Cerebellar nuclear complex (tissue), 1 donor: ENCODE measurements around the gene STMN3.
A peak's percentile ranks its signal among the peaks of the same experiment; 100 is the strongest.

Experiments used
- DNase-seq, 2 experiments: peaks; one replicate each; lab custom pipeline; 2025; lab: John Stamatoyannopoulos, UW

The STMN3 gene

DNA sequence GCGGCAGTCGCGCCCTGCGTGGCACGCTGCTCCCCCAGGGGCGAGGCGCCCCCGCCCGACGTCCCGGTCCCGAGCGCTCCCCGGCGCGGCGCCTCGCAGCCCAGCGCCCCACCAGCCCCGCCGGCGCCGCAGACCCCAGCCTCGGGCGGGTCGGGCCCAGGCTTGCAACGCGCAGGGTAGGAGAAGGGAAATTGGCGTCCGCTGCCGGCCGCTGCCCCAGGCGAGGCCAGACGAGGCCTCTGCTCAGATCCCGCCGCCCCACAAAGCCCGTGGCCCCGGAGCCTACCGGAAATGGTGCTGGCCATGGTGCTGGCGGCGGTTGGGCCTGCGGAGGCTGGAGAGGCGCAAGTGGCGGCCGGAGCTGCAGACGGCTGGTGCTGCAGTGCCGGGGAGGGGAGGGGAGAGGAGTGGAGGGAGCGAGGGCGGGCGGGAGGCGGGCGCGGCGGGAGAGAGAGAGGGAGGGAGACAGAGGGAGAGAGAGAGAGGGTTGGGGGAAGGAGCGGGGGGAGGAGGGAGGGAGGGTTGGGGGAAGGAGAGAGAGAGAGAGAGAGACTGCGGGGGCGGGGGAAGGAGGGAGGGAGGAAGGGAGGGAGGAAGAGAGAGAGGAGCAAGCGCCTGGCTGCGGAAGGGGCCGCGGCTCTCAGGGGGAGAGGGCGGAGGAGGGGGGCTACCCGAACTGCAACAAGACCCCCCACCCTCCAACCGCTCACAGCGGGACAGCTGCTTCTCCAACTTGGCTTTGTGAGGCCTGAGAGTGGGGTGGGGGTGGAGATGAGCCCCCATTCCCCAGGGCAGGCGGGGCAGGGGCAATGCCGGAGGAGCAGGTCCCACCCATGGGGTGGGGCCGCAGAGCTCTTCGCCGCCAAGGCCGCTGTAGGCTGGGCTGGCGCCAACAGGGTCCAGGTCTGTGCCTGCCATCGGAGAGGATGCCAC, at the start of gene STMN3:
Gene STMN3 (minus strand): TSS at position 384 of the 933 bp plus-strand sequence. CDS start 79 bp downstream, at position 305.
- peak; percentile 59 to 61 for DNase-seq

DNA sequence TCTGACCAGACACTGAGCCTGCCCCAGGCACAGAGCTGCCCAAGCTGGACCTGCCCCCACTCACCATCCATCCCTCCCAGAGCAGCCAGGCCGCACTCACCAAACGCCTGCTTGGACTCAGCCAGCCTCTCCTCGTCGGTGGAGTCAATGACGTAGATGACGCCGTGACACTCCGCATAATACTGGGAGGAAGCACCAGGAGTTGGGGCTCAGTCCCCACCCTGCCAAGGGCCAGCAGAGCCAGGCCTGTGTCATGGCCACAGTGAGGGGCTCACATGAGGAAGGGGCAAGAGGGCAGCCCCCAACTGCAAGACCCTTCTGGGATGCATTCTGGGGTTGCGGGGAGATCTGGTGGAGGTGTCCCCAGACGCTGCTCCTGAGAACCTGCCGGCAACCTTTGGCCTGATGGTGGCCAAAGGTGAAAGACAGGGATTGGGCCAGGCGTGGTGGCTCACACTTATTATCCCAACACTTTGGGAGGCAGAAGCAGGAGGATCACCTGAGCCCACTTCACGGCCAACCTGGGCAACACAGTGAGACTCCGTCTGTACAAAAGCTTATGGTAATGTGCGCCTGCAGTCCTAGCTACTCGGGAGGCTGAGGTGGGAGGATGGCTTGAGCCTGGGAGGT, 48.9 kb upstream of the STMN3 start:
- DNase-seq: no peak

DNA sequence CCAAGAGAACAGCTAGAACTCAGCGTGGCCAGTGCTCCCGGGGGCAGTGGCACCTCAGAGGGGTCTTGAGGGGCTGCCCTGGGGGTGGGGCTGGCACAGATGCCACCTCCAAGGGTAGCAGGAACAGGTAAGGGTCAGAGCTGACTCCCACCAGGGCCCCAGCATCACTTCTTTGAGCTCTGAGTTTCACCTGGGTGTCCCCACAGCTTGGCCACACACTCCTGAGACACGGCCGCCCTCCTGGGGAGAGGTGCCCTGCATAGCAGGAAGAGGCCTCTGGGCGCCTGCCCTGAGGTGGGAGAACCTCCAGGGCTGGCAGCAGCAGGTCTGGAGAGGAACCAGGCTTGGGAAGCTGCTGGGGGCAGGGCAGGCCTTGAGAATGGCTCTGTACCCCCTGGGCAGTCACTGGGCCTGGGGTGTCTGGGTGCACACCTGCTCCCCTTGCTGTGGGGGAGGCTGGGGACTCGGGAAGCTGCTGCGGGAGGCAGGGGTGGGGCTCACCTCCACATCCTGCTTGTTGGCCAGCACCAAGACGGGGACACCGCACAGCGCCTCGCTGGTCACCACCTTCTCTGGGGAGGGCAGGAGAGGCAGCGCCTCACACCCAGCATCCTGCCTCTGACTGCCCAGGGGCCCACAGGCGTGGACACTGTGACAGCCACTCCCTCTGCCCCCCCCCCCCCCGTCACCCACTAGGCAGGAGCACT, 48.3 kb upstream of the STMN3 start:
- DNase-seq: no peak

DNA sequence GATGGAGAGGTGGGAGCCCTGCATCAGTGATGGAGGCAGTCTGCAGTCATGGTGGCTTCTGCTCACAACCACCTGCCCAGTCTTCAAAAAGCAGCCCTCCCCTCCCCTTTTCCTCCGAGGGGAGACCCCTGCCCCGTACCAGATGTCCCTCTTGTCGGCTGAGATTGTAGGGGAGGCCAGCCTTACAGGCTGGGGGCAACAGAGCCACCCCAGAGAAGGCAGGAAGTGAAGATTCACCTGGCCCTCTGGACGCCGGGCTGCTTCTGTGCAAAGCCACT, 47.8 kb upstream of the STMN3 start:
- DNase-seq: no peak

DNA sequence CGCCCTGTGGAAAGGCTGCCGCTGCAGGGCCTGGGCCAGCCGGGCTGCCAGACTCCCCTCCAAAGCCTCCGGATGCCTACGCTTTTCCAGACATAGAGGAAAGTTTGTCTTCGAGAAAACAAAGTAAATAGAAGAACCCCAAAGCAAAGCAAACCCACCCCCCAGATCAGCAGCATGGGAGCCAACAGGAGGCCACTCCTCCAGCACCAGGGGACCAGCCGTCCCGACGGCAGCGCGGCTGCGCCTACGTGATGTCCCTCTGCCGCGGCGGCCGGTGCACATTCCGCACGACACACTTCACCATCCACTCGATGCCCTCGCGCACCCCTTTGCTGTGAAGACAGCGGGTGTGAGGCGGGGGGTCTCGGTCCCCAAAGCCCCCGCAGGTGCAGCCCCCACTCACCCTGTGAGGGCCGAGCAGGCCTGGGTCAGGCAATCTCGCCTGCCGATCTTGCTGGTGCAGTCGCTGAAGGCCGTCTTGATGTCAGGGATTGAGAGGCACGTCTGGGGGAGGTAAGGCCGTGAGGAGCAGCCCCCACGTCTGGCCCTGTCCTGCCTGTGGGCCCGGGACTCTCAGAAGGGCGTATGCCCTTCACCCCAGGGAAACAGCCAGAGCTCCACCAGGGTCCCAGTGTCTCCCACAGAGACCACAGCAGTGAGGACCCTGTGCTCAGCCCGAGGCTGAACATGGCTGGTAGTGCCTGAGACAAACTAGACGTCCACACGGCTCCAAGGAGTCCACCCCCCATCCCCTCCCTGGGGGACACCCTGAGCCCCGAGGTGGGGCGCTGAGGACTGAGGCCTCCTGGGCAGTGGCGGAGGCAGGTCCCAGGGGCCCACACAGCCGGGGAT, 47.2 kb upstream of the STMN3 start:
- no peak for DNase-seq

DNA sequence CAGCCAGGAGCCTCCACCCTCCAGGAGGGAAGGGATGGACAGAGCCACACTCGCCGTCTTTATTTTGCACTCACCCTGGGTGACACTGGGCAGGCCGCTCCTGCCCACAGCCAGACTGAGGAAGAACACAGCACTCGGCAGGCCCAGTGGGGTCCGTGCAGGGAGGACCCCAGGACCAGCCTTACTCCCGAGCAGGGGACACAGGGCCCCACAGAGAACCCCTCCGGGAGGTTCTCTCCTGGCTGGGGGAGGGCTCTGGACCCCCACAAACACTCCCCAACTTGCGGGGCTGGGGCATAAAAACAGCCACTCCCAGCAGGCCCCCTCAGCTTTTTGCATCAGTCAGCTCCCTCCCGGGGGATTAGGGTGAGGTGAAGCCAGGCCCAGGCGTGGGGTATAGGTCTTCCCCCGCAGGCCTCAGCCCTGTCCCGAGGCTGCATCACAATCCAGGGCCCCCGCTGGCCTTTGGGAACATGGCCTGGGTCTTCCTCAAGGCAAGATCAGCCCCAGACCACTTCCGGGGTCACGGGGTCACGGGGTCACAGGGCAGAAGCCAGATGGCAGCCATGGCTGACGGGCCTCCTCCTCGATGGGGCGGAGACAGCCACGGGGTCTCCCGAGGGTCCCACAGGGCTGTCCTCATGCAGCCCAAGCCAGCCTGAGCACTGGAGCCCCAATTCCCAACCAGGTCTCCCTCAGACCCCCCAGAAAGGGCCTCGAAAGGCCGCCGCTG, 46.4 kb upstream of the STMN3 start:
- no peak for DNase-seq

DNA sequence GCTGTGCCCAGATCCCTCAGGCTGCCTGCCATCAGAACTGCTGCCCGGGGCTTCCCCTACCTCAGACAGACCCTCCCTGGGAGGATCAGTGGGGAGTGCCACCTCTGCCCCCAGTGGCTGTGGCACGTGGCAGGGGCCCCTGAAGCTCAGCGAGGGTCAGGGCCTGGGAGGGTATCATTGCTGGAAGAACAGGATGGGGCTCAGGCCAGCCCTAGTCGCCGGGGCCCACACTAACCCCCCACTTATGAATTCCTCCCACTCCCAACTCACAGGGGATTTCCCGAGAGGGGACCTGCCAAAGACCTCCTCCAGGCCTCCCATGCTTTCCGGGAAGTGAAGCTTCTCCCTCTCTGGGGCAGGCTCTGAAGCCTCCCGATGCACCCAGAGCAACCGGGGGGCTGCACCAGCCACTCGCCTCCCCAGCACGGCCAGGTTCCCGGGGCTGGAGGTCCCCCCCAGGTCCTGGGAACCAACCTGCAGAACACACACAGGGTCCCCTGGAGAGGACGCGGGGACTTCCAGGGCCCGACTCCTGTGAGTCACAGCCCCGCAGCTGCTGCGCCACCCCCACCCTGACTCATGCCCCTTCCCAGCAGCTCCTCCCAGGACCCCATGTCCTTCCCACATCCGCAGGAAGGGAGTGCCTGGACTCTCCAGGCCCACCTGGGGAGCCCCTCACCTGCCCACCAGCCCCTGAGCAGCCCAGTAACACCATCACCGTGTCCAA, 45.7 kb upstream of the STMN3 start:
- DNase-seq: no peak

DNA sequence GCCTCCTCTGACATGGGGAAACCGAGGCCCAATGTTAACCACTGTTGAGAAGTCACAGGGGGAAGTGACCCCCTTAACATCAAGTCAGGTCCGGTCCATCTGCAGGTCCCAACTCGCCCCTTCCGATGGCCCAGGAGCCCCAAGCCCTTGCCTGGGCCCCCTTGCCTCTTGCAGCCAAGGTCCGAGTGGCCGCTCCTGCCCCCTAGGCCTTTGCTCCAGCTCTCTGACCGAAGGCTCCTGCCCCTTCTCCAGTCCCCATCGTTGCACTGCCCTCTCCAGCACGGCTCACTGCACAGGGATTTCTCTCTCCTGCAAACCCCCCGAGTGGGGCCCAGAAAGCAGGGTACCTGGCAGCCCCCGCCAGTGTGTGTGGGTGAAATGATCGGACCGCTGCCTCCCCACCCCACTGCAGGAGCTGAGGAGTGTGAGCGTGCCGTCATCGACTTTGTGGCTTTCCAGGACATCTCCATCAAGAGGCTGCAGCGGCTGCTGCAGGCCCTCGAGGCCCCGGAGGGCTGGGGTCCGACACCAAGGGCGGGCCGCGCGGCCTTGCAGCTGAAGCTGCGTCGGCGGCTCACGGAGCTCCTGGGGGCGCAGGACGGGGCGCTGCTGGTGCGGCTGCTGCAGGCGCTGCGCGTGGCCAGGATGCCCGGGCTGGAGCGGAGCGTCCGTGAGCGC, 44.8 kb upstream of the STMN3 start:
- no peak for DNase-seq

DNA sequence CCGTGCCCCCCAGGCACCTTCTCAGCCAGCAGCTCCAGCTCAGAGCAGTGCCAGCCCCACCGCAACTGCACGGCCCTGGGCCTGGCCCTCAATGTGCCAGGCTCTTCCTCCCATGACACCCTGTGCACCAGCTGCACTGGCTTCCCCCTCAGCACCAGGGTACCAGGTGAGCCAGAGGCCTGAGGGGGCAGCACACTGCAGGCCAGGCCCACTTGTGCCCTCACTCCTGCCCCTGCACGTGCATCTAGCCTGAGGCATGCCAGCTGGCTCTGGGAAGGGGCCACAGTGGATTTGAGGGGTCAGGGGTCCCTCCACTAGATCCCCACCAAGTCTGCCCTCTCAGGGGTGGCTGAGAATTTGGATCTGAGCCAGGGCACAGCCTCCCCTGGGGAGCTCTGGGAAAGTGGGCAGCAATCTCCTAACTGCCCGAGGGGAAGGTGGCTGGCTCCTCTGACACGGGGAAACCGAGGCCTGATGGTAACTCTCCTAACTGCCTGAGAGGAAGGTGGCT, 44.2 kb upstream of the STMN3 start:
- no peak for DNase-seq

DNA sequence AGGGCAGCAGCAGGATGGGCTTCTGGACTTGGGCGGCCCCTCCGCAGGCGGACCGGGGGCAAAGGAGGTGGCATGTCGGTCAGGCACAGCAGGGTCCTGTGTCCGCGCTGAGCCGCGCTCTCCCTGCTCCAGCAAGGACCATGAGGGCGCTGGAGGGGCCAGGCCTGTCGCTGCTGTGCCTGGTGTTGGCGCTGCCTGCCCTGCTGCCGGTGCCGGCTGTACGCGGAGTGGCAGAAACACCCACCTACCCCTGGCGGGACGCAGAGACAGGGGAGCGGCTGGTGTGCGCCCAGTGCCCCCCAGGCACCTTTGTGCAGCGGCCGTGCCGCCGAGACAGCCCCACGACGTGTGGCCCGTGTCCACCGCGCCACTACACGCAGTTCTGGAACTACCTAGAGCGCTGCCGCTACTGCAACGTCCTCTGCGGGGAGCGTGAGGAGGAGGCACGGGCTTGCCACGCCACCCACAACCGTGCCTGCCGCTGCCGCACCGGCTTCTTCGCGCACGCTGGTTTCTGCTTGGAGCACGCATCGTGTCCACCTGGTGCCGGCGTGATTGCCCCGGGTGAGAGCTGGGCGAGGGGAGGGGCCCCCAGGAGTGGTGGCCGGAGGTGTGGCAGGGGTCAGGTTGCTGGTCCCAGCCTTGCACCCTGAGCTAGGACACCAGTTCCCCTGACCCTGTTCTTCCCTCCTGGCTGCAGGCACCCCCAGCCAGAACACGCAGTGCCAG, 43.6 kb upstream of the STMN3 start, which contains the start of gene TNFRSF6B:
Gene TNFRSF6B (plus strand): TSS at position 25 of the 729 bp plus-strand sequence. CDS start 116 bp downstream, at position 141.
- DNase-seq: no peak

DNA sequence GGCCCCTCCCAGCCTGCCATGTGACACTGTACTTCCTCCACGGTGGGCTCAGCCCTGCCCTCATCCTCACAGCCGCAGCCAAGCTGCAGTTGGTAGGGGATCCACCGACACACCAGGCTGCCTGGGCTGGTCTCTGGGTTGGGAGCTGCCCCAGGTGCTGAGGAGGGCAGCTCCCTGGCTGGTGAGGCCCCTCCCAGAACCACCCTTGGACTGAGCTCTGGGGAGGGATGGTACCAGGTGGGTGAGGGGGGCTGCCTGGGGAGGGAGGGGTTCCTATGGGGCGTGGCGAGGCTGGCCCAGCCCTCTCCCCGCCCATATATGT, 43.0 kb upstream of the STMN3 start:
- no peak for DNase-seq

DNA sequence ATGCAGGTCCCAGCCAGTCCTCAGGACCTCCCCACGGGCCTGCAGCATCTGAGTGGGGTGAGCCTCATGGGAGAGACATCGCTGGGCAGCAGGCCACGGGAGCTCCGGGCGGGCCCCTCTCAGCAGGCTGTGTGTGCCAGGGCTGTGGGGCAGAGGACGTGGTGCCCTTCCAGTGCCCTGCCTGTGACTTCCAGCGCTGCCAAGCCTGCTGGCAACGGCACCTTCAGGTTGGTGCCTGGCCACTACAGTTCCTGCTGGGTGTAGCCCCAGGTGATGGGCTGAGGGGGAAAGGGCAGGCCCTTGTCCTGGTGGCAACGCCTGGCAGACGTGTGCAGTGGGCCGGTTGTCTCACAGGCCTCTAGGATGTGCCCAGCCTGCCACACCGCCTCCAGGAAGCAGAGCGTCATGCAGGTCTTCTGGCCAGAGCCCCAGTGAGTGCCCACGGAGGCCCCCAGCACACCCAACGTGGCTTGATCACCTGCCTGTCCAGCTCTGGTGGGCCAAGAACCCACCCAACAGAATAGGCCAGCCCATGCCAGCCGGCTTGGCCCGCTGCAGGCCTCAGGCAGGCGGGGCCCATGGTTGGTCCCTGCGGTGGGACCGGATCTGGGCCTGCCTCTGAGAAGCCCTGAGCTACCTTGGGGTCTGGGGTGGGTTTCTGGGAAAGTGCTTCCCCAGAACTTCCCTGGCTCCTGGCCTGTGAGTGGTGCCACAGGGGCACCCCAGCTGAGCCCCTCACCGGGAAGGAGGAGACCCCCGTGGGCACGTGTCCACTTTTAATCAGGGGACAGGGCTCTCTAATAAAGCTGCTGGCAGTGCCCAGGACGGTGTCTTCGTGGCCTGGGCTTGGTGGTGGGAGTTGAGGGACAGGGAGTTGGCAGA, 42.4 kb upstream of the STMN3 start:
- no peak for DNase-seq

DNA sequence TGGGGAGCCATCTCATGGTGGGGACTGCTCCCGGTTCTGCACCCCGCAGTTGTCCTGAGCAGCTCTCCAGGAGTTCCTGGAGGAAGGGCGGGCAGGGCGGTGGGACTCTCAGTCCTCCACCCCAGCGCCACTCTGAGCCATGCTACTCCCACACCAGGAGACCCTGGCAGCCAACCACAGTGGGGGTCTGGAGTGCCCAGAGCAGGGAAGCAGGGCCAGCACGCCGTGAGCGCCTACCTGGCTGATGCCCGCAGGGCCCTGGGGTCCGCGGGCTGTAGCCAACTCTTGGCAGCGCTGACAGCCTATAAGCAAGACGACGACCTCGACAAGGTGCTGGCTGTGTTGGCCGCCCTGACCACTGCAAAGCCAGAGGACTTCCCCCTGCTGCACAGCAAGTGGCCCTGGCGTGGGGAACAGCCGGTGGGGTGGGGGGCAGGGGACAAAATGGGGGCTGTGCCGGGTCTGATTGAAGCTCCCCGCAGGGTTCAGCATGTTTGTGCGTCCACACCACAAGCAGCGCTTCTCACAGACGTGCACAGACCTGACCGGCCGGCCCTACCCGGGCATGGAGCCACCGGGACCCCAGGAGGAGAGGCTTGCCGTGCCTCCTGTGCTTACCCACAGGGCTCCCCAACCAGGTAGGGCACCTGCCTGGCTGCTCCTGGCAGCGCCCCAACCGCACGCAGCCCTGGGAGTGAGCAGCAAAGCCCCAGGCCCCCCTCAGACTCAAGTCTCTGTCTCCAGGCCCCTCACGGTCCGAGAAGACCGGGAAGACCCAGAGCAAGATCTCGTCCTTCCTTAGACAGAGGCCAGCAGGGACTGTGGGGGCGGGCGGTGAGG, 41.6 kb upstream of the STMN3 start:
- DNase-seq: no peak

DNA sequence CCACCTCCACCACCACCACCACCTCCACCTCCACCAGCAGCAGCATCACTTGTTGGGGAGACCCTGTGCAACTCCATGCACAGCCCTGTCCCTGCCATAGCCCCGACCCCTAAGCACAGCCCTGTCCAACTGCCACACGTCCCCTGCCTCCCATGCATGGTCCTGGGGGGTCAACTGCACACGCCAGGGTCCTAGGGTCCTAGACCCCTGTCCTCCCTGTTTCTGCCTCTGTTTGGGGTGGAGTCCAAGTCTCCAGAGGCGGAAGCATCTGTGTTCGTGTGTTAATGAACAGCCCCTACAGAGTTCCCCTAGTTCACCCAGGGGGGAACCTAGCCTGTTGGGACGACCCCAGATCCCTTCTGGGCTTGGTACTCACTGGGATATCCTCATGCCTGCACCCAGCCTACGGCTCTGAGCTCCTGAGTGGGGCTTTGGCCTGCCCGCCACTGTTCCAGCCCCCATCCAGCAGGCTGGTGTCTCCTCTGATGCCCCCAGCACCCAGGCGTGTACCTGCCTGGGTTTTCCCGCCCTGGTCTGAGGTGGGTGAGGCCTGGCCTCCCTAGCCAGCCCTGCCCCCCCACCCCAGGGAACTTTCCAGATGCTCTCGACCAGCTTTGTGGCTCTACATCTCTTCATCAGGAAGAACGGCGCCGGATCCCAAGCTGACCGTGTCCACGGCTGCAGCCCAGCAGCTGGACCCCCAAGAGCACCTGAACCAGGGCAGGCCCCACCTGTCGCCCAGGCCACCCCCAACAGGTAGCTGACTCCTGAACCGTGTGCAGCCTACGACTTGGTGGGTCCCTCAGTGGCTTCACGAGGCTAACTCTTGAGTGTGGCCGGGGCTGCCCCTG, 40.7 kb upstream of the STMN3 start:
- DNase-seq: no peak

DNA sequence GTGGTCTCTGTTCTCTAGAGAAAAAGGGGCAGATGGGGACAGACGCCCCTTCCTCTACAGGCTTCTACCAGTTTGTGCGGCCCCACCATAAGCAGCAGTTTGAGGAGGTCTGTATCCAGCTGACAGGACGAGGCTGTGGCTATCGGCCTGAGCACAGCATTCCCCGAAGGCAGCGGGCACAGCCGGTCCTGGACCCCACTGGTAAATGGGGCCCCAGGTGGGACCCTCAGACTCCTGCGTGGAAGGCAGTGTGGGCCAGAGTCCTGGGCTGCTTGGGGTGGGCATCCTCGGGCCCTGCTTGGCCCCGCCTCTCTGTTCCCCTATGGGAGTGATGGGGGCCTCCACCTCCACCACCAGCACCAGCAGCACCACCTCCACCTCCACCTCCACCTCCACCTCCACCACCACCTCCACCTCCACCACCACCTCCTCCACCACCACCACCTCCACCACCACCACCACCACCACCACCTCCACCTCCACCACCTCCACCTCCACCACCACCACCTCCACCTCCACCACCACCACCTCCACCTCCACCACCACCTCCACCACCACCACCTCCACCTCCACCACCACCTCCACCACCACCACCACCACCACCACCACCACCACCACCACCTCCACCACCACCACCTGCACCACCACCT, 40.0 kb upstream of the STMN3 start:
- no peak for DNase-seq
